Muscle layer of colon (tissue), 2 donors: Measurements from ENCODE around the gene VAT1L.

Experiments used
- H3K27ac ChIP-seq: one replicate; pipeline ENCODE4 v1.7.0; 2013; ENCODE audit warnings: low read depth, mild to moderate bottlenecking, low read length, moderate library complexity
- H3K27me3 ChIP-seq, 2 donors: one replicate each; pipeline ENCODE4 v1.7.0; 2013; ENCODE audit warnings: low read length in 2 of 2, mild to moderate bottlenecking in 2 of 2; ENCODE audit not compliant: insufficient read depth in 2 of 2, control insufficient read depth in 1 of 2
- H3K36me3 ChIP-seq: one replicate; pipeline ENCODE4 v1.7.0; 2013; ENCODE audit warnings: mild to moderate bottlenecking, low read length; ENCODE audit not compliant: insufficient read depth
- H3K4me1 ChIP-seq: one replicate; pipeline ENCODE4 v1.7.0; 2013; ENCODE audit warnings: mild to moderate bottlenecking, low read length; ENCODE audit not compliant: insufficient read depth
- H3K4me3 ChIP-seq, 2 donors: one replicate each; pipeline ENCODE4 v1.7.0; 2013; ENCODE audit warnings: low read length in 2 of 2, low read depth in 1 of 2, mild to moderate bottlenecking in 1 of 2, moderate library complexity in 1 of 2
- H3K9ac ChIP-seq: one replicate; pipeline ENCODE4 v1.7.0; 2013; ENCODE audit warnings: low read length
- H3K9me3 ChIP-seq: one replicate; pipeline ENCODE4 v1.7.0; 2013; ENCODE audit warnings: mild to moderate bottlenecking, low read length
- donor health status: abdominal sarcoma.
- donor health status: Adenocarcinoma of cecum.

Gene VAT1L

GRCh38 chr16:77920984-77921383 lies 132.6 kb downstream of the VAT1L start:
- Histone ChIP-seq H3K4me3 (no peak overlapping the region), H3K27me3 (no peaks in the 10 kb centered on the region), H3K9me3 (no peaks in the 10 kb centered on the region), H3K9ac (no peak overlapping the region), H3K27ac (no peak overlapping the region), H3K4me1 (peaks cover 11% of the 10 kb centered on the region), H3K36me3 (no peaks in the 10 kb centered on the region)

- H3K27me3 ChIP-seq, result no peaks in the 10 kb centered on the region
- no peak overlapping the region for H3K27ac ChIP-seq
- no peaks in the 10 kb centered on the region for H3K9me3 ChIP-seq
- H3K4me1 ChIP-seq, result peaks cover 11% of the 10 kb centered on the region
- no peaks in the 10 kb centered on the region for H3K36me3 ChIP-seq
- no peak overlapping the region for H3K4me3 ChIP-seq
- H3K9ac ChIP-seq, result no peak overlapping the region
Observed at GRCh38 chr16:77922228-77922754, 133.9 kb downstream of the VAT1L start.

- Histone ChIP-seq H3K4me3 (no peak overlapping the region), H3K27ac (no peak overlapping the region), H3K36me3 (no peaks in the 10 kb centered on the region), H3K27me3 (no peaks in the 10 kb centered on the region), H3K9ac (no peak overlapping the region), H3K9me3 (no peaks in the 10 kb centered on the region), H3K4me1 (no peaks in the 10 kb centered on the region)
Observed at GRCh38 chr16:77925531-77925930, 137.2 kb downstream of the VAT1L start.

GRCh38 chr16:77928096-77928495 lies 139.7 kb downstream of the VAT1L start:
- H3K36me3 ChIP-seq, result no peaks in the 10 kb centered on the region
- no peaks in the 10 kb centered on the region for H3K9me3 ChIP-seq
- no peak overlapping the region for H3K27ac ChIP-seq

GRCh38 chr16:77929004-77929403 lies 140.6 kb downstream of the VAT1L start:
- Histone ChIP-seq H3K9me3 (no peaks in the 10 kb centered on the region), H3K36me3 (no peaks in the 10 kb centered on the region), H3K27me3 (no peaks in the 10 kb centered on the region), H3K4me3 (no peak overlapping the region), H3K27ac (no peak overlapping the region), H3K9ac (no peak overlapping the region), H3K4me1 (no peaks in the 10 kb centered on the region)

More at GRCh38 chr16:77928096-77928495, 139.7 kb downstream of the VAT1L start:
- Histone ChIP-seq H3K9ac (no peak overlapping the region), H3K4me1 (no peaks in the 10 kb centered on the region), H3K4me3 (no peak overlapping the region), H3K27me3 (no peaks in the 10 kb centered on the region)

GRCh38 chr16:77931058-77931457 lies 142.7 kb downstream of the VAT1L start:
- no peaks in the 10 kb centered on the region for H3K9me3 ChIP-seq
- H3K36me3 ChIP-seq, result no peaks in the 10 kb centered on the region
- H3K27me3 ChIP-seq, result no peaks in the 10 kb centered on the region
- H3K27ac ChIP-seq, result no peak overlapping the region
- no peak overlapping the region for H3K9ac ChIP-seq
- H3K4me1 ChIP-seq, result no peaks in the 10 kb centered on the region
- H3K4me3 ChIP-seq, result no peak overlapping the region

- Histone ChIP-seq H3K4me3 (no peak overlapping the region), H3K9me3 (no peaks in the 10 kb centered on the region), H3K27me3 (no peaks in the 10 kb centered on the region), H3K9ac (no peak overlapping the region), H3K36me3 (no peaks in the 10 kb centered on the region), H3K27ac (no peak overlapping the region), H3K4me1 (no peaks in the 10 kb centered on the region)
Observed at GRCh38 chr16:77937473-77938149, 149.2 kb downstream of the VAT1L start.

- no peak overlapping the region for H3K27ac ChIP-seq
- H3K9ac ChIP-seq, result no peak overlapping the region
- H3K4me1 ChIP-seq, result no peaks in the 10 kb centered on the region
- H3K27me3 ChIP-seq, result no peaks in the 10 kb centered on the region
- no peak overlapping the region for H3K4me3 ChIP-seq
- no peaks in the 10 kb centered on the region for H3K9me3 ChIP-seq
- no peaks in the 10 kb centered on the region for H3K36me3 ChIP-seq
Observed at GRCh38 chr16:77938913-77939312, 150.5 kb downstream of the VAT1L start.

GRCh38 chr16:77939968-77940367 lies 151.6 kb downstream of the VAT1L start:
- H3K4me3 ChIP-seq, result no peak overlapping the region
- H3K27ac ChIP-seq, result no peak overlapping the region
- H3K36me3 ChIP-seq, result no peaks in the 10 kb centered on the region
- H3K4me1 ChIP-seq, result no peaks in the 10 kb centered on the region
- H3K9ac ChIP-seq, result no peak overlapping the region
- H3K27me3 ChIP-seq, result no peaks in the 10 kb centered on the region
- no peaks in the 10 kb centered on the region for H3K9me3 ChIP-seq

GRCh38 chr16:77943801-77944200 lies 155.4 kb downstream of the VAT1L start:
- Histone ChIP-seq H3K9ac (no peak overlapping the region), H3K4me1 (no peaks in the 10 kb centered on the region), H3K36me3 (no peaks in the 10 kb centered on the region), H3K27me3 (no peaks in the 10 kb centered on the region), H3K4me3 (no peak overlapping the region), H3K27ac (no peak overlapping the region), H3K9me3 (no peaks in the 10 kb centered on the region)

GRCh38 chr16:77944631-77945030 lies 156.3 kb downstream of the VAT1L start:
- H3K4me1 ChIP-seq, result no peaks in the 10 kb centered on the region
- no peak overlapping the region for H3K27ac ChIP-seq
- H3K27me3 ChIP-seq, result no peaks in the 10 kb centered on the region
- H3K4me3 ChIP-seq, result no peak overlapping the region
- no peak overlapping the region for H3K9ac ChIP-seq
- H3K9me3 ChIP-seq, result no peaks in the 10 kb centered on the region
- H3K36me3 ChIP-seq, result no peaks in the 10 kb centered on the region

GRCh38 chr16:77945126-77945525 lies 156.8 kb downstream of the VAT1L start:
- Histone ChIP-seq H3K27me3 (no peaks in the 10 kb centered on the region), H3K4me1 (no peaks in the 10 kb centered on the region), H3K9ac (no peak overlapping the region), H3K27ac (no peak overlapping the region), H3K9me3 (no peaks in the 10 kb centered on the region), H3K4me3 (no peak overlapping the region), H3K36me3 (no peaks in the 10 kb centered on the region)
